ENCODE measurements around the gene VAV2. TPM values are rescaled to one million over a fixed set of nuclear protein-coding genes. Genes with fewer than 3 reads are reported as not detected.

The VAV2 gene
- polyA plus RNA-seq, 1 of the 3 experiments (the other 2 are of a cell fraction), result 14.9 TPM

- H4K20me1 ChIP-seq (ENCODE audit: insufficient read depth), result no peaks in the 10 kb centered on the region
- H3K27ac ChIP-seq (ENCODE audit: low read depth in 2 of 2, low read length in 1 of 2), result peak overlapping the region in 1 of 2 experiments; percentile 88; a peak in 2 of 4 replicates
- H3K9ac ChIP-seq, result peak overlapping the region; percentile 57; the same call in 1 of the 2 replicates
- no peak overlapping the region for H3K4me3 ChIP-seq (ENCODE audit: low read depth in 2 of 2, low read length in 1 of 2)
- peaks cover 18% of the 10 kb centered on the region for H3F3A ChIP-seq (replicated peaks; ENCODE audit: insufficient read depth)
- 83% methylated on average over 14 of the region's 22 CpGs for WGBS (ENCODE audit: low lambda C conversion rate)
- H3K79me2 ChIP-seq (ENCODE audit: insufficient read depth), result no peaks in the 10 kb centered on the region
- H3K9me3 ChIP-seq, result no peaks in the 10 kb centered on the region
- TF ChIP-seq TEAD4 (IDR thresholded peaks at IDR 0.05; ENCODE audit: borderline replicate concordance, insufficient read depth) (no peak), SIN3A (IDR thresholded peaks at IDR 0.05; ENCODE audit: borderline replicate concordance, low read depth, low read length) (no peak)
- peaks cover 25 to 33% of the 10 kb centered on the region in 2 experiments; a peak in 3 of 4 replicates for H3K4me1 ChIP-seq (ENCODE audit: control insufficient read depth in 1 of 2, insufficient read depth in 2 of 2, low read depth in 1 of 2, low read length in 1 of 2)
- H2AFZ ChIP-seq (ENCODE audit: low read depth), result no peak overlapping the region
- no peaks in the 10 kb centered on the region for H3K27me3 ChIP-seq (ENCODE audit: insufficient read depth)
- CTCF ChIA-PET, result interaction anchor here (1.4 to 9.3 kb wide), 3 partner anchors 14 to 85 kb away, joined by 3 to 83 read pairs (median 5); no protein-coding TSS in a partner anchor
- DNase-seq, result no peak
- POLR2A ChIA-PET, result interaction anchor here (1.2 kb wide), 1 partner anchor 178 kb away, joined by 3 read pairs; the partner anchor contains the start of gene ADAMTSL2
- H3K36me3 ChIP-seq (replicated peaks in 1 of 2; ENCODE audit: control insufficient read depth in 1 of 2, insufficient read depth in 2 of 2, low read length in 1 of 2), result no peaks in the 10 kb centered on the region
- no peaks in the 10 kb centered on the region for H3K9me2 ChIP-seq
- H3K4me2 ChIP-seq, result peak overlapping the region; percentile 53; the same call in 1 of the 2 replicates
Observed at GRCh38 chr9:133712221-133713100, 279.7 kb downstream of the VAV2 start.

Other genes with a start within 250 kb of the VAV2 start
- gene BRD3OS, start 33.2 kb upstream of the VAV2 start, polyA plus RNA-seq (2012; rRNA removed), result 21.6 and 23.1 TPM in 2 replicates
- 7.2 and 11.4 TPM in 2 replicates for gene BRD3, start 75.7 kb upstream of the VAV2 start, polyA plus RNA-seq (2012; rRNA removed)
- gene WDR5, start 143.8 kb upstream of the VAV2 start, polyA plus RNA-seq (2012; rRNA removed), result 35.1 and 36.6 TPM in 2 replicates
- gene RNU6ATAC, start 172.2 kb upstream of the VAV2 start, polyA plus RNA-seq (2012; rRNA removed), result not detected in 2 replicates

Data from SK-N-SH (cell line).